Measurements from ENCODE around the gene ZNF576. TPM values are rescaled to one million over a fixed set of nuclear protein-coding genes. Genes with fewer than 3 reads are reported as not detected.
"Not testable (repeated sequence)": the region's sequence is repeated elsewhere in the genome, so short reads cannot be mapped to it uniquely, and the experiment has no call there.

Gene ZNF576
- total and polyA plus RNA-seq, 4 donors: 8.0 to 18.8 (median 15.2) TPM

DNA sequence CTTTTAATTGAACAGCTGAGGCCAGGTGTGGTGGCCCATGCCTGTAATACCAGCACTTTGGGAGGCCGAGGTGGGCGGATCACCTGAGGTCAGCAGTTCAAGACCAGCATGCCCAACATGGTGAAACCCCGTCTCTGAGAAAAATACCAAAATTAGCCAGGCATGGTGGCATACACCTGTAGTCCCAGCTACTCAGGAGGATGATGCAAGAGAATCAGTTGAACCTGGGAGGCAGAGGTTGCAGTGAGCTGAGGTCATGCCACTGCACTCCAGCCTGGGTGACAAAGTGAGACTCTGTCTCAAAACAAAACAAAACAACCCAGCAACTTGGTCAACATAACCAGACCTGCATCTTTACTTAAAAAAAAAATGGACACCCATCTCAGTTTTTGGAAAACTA is 9.4 kb upstream of the ZNF576 start:
- not testable (repeated sequence) for H3K9me3 ChIP-seq (ENCODE audit: control insufficient read depth, insufficient read depth, low read length); H3K4me3 ChIP-seq (ENCODE audit: low read depth, low read length); H3K27ac ChIP-seq (ENCODE audit: low read depth, low read length); H3K4me1 ChIP-seq (ENCODE audit: control insufficient read depth, insufficient read depth, low read length); H3K27me3 ChIP-seq (ENCODE audit: control insufficient read depth, insufficient read depth, low read length); DNase-seq (ENCODE audit: low read depth in 4 of 6, low spot score in 6 of 6)
- 100% methylated on average over 3 of the region's 3 CpGs for WGBS (ENCODE audit: insufficient coverage)
- peaks cover 58% of the 10 kb centered on the region for H3K36me3 ChIP-seq (ENCODE audit: control insufficient read depth, insufficient read depth, low read length)

DNA sequence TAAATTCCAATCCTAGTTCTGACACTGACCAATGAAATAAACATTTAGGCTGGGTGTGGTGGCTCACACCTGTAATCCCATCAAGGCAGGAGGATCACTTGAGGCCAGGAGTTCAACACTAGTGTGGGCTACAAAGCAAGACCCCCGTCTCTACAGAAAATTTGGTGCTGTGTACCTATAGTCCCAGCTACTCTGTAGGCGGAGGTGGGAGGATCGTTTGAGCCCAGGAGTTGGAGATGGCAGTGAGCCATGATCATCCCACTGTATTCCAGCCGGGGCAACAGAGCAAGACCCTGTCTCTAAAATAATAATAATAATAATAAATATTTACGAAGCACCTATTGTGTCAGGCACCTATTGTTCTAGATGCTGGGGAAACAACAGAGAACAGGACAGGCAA is 7.1 kb upstream of the ZNF576 start:
- no peaks in the 10 kb centered on the region for H3K9me3 ChIP-seq (ENCODE audit: control insufficient read depth, insufficient read depth, low read length)
- H3K36me3 ChIP-seq (ENCODE audit: control insufficient read depth, insufficient read depth, low read length): peaks cover 74% of the 10 kb centered on the region
- H3K4me3 ChIP-seq (ENCODE audit: low read depth, low read length): no peak overlapping the region
- DNase-seq (ENCODE audit: low read depth in 4 of 6, low spot score in 6 of 6): no peak
- H3K27ac ChIP-seq (ENCODE audit: low read depth, low read length): no peak overlapping the region
- WGBS (ENCODE audit: insufficient coverage): 100% methylated on average over 1 of the region's 5 CpGs
- H3K27me3 ChIP-seq (ENCODE audit: control insufficient read depth, insufficient read depth, low read length): no peaks in the 10 kb centered on the region
- H3K4me1 ChIP-seq (ENCODE audit: control insufficient read depth, insufficient read depth, low read length): peaks cover 13% of the 10 kb centered on the region

GRCh38 chr19:43589678-43590077 is 6.7 kb upstream of the ZNF576 start:
- Histone ChIP-seq H3K4me3 (ENCODE audit: low read depth, low read length) (no peak overlapping the region), H3K36me3 (ENCODE audit: control insufficient read depth, insufficient read depth, low read length) (peaks cover 76% of the 10 kb centered on the region), H3K27me3 (ENCODE audit: control insufficient read depth, insufficient read depth, low read length) (no peaks in the 10 kb centered on the region), H3K9me3 (ENCODE audit: control insufficient read depth, insufficient read depth, low read length) (no peaks in the 10 kb centered on the region), H3K27ac (ENCODE audit: low read depth, low read length) (no peak overlapping the region), H3K4me1 (ENCODE audit: control insufficient read depth, insufficient read depth, low read length) (peaks cover 17% of the 10 kb centered on the region)
- 90% methylated on average over 5 of the region's 6 CpGs for WGBS (ENCODE audit: insufficient coverage)
- no peak for DNase-seq (ENCODE audit: low read depth in 4 of 6, low spot score in 6 of 6)

DNA sequence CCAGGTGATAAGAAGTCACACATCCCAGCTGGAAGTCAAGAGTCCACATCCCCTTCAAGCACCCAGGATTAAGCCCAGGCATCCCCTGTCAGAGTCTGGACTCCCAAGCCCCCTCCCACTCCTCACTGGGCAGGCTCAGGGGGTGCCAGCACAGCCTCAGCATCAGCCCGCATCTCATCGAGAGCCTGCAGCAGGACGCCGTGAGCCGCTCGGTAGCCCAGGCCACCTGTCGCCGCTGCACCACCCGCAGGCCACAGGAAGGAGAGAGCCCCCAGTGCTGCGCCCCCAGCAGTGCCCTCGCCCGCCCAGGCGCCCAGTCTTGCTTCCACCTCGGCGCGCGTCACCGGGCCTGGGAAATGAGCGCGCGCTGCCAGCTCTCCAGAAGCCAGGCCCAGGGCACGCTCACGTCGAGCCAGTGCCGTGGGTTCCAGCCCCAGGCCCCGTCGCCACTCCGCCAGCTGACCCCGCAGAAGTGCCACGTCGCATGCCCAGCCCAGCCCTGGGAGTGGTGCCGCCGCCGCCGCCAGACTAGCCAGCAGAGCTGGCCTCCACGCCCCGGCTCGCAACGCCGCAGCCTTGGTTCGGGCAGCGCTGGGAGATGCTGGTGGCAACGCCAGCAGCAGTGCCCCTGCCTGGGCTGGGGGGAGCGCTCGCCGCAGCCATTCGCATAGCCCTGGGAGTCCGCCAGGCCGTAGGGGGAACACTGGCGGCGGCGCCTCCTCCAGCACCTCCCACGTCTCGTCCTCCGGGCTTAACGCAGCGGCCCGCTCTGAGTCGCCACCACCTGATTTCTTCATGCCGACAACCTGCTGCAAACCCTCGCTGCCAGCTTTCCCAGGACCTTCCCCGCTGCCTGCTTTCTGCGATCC is 4.3 kb upstream of the ZNF576 start:
- Histone ChIP-seq H3K4me1 (ENCODE audit: control insufficient read depth, insufficient read depth, low read length) (peaks cover 36% of the 10 kb centered on the region), H3K27me3 (ENCODE audit: control insufficient read depth, insufficient read depth, low read length) (no peaks in the 10 kb centered on the region), H3K9me3 (ENCODE audit: control insufficient read depth, insufficient read depth, low read length) (no peaks in the 10 kb centered on the region), H3K27ac (ENCODE audit: low read depth, low read length) (no peak overlapping the region), H3K4me3 (ENCODE audit: low read depth, low read length) (no peak overlapping the region), H3K36me3 (ENCODE audit: control insufficient read depth, insufficient read depth, low read length) (peaks cover 60% of the 10 kb centered on the region)
- 94% methylated on average over 62 of the region's 63 CpGs for WGBS (ENCODE audit: insufficient coverage)
- no peak for DNase-seq (ENCODE audit: low read depth in 4 of 6, low spot score in 6 of 6)

DNA sequence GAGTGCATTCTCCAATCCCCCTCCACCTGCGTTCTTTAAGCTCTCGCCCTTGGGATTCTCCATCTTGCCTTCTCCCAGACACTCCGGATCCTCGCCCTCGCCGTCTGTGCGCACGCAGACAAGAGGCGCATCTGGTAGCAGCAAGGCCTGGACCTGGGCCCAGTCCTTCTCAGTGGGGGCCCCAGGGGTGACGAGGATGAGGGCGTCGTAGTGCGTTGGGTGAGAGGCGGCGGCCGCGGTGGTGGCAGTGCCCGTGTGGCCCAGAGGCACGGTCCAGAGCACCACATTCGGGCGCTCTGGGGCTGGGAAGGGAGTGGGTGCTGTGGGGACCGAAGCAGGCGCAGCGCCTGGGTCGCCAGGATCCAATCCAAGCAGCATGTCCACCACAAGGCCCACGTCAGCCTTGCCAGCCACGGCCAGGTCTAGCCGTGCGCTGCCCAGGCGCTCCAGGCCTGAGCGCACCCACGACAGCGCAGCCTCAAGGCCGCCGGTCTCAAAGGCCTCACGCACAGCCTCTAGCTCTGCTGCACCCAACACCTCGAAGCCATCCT is 3.5 kb upstream of the ZNF576 start:
- Histone ChIP-seq H3K4me1 (ENCODE audit: control insufficient read depth, insufficient read depth, low read length) (peaks cover 38% of the 10 kb centered on the region), H3K36me3 (ENCODE audit: control insufficient read depth, insufficient read depth, low read length) (peaks cover 60% of the 10 kb centered on the region), H3K4me3 (ENCODE audit: low read depth, low read length) (no peak overlapping the region), H3K9me3 (ENCODE audit: control insufficient read depth, insufficient read depth, low read length) (no peaks in the 10 kb centered on the region), H3K27me3 (ENCODE audit: control insufficient read depth, insufficient read depth, low read length) (no peaks in the 10 kb centered on the region), H3K27ac (ENCODE audit: low read depth, low read length) (no peak overlapping the region)
- 91% methylated on average over 37 of the region's 37 CpGs for WGBS (ENCODE audit: insufficient coverage)
- no peak for DNase-seq (ENCODE audit: low read depth in 4 of 6, low spot score in 6 of 6)

- Histone ChIP-seq H3K4me1 (ENCODE audit: control insufficient read depth, insufficient read depth, low read length) (peaks cover 43% of the 10 kb centered on the region), H3K9me3 (ENCODE audit: control insufficient read depth, insufficient read depth, low read length) (no peaks in the 10 kb centered on the region), H3K27ac (ENCODE audit: low read depth, low read length) (no peak overlapping the region), H3K36me3 (ENCODE audit: control insufficient read depth, insufficient read depth, low read length) (peaks cover 65% of the 10 kb centered on the region), H3K27me3 (ENCODE audit: control insufficient read depth, insufficient read depth, low read length) (no peaks in the 10 kb centered on the region), H3K4me3 (ENCODE audit: low read depth, low read length) (peak overlapping the region; percentile 81)
- no peak for DNase-seq (ENCODE audit: low read depth in 4 of 6, low spot score in 6 of 6)
- WGBS (ENCODE audit: insufficient coverage): 92% methylated on average over 6 of the region's 10 CpGs
Measured at GRCh38 chr19:43594081-43594697, 2.2 kb upstream of the ZNF576 start.

GRCh38 chr19:43594710-43595604 is 1.4 kb upstream of the ZNF576 start:
- H3K36me3 ChIP-seq (ENCODE audit: control insufficient read depth, insufficient read depth, low read length): peaks cover 60% of the 10 kb centered on the region
- WGBS (ENCODE audit: insufficient coverage): under 1% methylated on average over 64 of the region's 64 CpGs
- H3K4me3 ChIP-seq (ENCODE audit: low read depth, low read length): peak overlapping the region; percentile 81

GRCh38 chr19:43595605-43595998 is 793 bp upstream of the ZNF576 start:
- 3% methylated on average over 18 of the region's 18 CpGs for WGBS (ENCODE audit: insufficient coverage)
- Histone ChIP-seq H3K27me3 (ENCODE audit: control insufficient read depth, insufficient read depth, low read length) (no peaks in the 10 kb centered on the region), H3K9me3 (ENCODE audit: control insufficient read depth, insufficient read depth, low read length) (no peaks in the 10 kb centered on the region), H3K36me3 (ENCODE audit: control insufficient read depth, insufficient read depth, low read length) (peaks cover 57% of the 10 kb centered on the region), H3K4me3 (ENCODE audit: low read depth, low read length) (peak overlapping the region; percentile 81), H3K27ac (ENCODE audit: low read depth, low read length) (peak overlapping the region; percentile 96), H3K4me1 (ENCODE audit: control insufficient read depth, insufficient read depth, low read length) (peaks cover 43% of the 10 kb centered on the region)
- DNase-seq (ENCODE audit: low read depth in 4 of 6, low spot score in 6 of 6): no peak

More at GRCh38 chr19:43594710-43595604, 1.4 kb upstream of the ZNF576 start:
- H3K4me1 ChIP-seq (ENCODE audit: control insufficient read depth, insufficient read depth, low read length): peaks cover 43% of the 10 kb centered on the region
- no peaks in the 10 kb centered on the region for H3K27me3 ChIP-seq (ENCODE audit: control insufficient read depth, insufficient read depth, low read length)
- H3K9me3 ChIP-seq (ENCODE audit: control insufficient read depth, insufficient read depth, low read length): no peaks in the 10 kb centered on the region
- peak overlapping the region; percentile 96 for H3K27ac ChIP-seq (ENCODE audit: low read depth, low read length)
- peak in 2 of 6 donors; percentile 70 to 80 for DNase-seq (ENCODE audit: low read depth in 4 of 6, low spot score in 6 of 6)

DNA sequence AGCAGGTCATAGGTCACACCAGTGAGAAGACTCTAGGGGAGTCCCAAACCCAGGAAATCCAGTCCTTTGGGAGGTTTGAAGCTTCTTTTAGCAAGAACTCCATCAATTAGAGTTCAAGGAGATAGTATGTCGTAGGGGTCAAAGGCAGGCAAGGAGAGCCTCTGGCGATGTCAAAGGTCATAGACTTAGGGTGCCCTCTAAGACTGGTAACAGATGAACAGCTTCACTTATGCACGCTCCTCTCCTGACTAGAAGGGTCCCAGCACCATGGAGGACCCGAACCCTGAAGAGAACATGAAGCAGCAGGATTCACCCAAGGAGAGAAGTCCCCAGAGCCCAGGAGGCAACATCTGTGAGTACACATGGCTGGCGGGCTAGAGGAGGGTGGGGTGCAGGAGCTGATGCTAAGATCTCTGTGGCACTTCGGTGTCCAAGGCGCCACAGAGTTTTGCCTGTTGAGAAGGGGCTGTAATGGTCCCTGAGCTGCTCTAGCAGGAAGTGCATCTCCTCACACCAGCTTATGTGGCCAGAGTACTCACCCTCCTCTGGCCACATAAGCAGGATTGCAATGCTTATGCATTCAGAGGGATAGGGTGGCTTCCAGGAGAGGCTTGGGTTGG is 557 bp downstream of the ZNF576 start:
- Histone ChIP-seq H3K9me3 (ENCODE audit: control insufficient read depth, insufficient read depth, low read length) (no peaks in the 10 kb centered on the region), H3K27me3 (ENCODE audit: control insufficient read depth, insufficient read depth, low read length) (no peaks in the 10 kb centered on the region), H3K4me3 (ENCODE audit: low read depth, low read length) (peak overlapping the region; percentile 81), H3K36me3 (ENCODE audit: control insufficient read depth, insufficient read depth, low read length) (peaks cover 49% of the 10 kb centered on the region), H3K27ac (ENCODE audit: low read depth, low read length) (peak overlapping the region; percentile 97), H3K4me1 (ENCODE audit: control insufficient read depth, insufficient read depth, low read length) (peaks cover 43% of the 10 kb centered on the region)
- DNase-seq (ENCODE audit: low read depth in 4 of 6, low spot score in 6 of 6): no peak
- WGBS (ENCODE audit: insufficient coverage): 21% methylated on average over 4 of the region's 7 CpGs

All from spinal cord (tissue), 10 donors.